ENCODE data around the gene SRGAP3.

The SRGAP3 gene

GRCh38 chr3:9202546-9202945 lies 46.9 kb downstream of the SRGAP3 start:
- ChIA-PET CTCF (interaction anchor here (0.5 to 1.2 kb wide), 2 partner anchors 11 to 627 kb away, joined by 3 read pairs; no protein-coding TSS in a partner anchor), POLR2A (no interaction called here)
- Histone ChIP-seq H3K9me3 (ENCODE audit: control insufficient read depth, insufficient read depth, low read depth, low read length) (no peaks in the 10 kb centered on the region), H3K36me3 (ENCODE audit: control insufficient read depth in 2 of 2, insufficient read depth in 1 of 2, low read length in 2 of 2) (no peaks in the 10 kb centered on the region), H3K4me3 (ENCODE audit: low read depth, low read length) (no peak overlapping the region), H3K27ac (ENCODE audit: extremely low read depth, low read depth, low read length) (no peak overlapping the region), H3K4me1 (ENCODE audit: control insufficient read depth, insufficient read depth, low read length) (no peaks in the 10 kb centered on the region)
- TF ChIP-seq ZBTB21 (tag by site-specific recombination; IDR thresholded peaks at IDR 0.05), result no peak
- peak; percentile 98 for TF ChIP-seq ZIC2 (tag by site-specific recombination; IDR thresholded peaks at IDR 0.05)

- Histone ChIP-seq H3K4me1 (ENCODE audit: control insufficient read depth, insufficient read depth, low read length) (no peaks in the 10 kb centered on the region), H3K4me3 (ENCODE audit: low read depth, low read length) (no peak overlapping the region), H3K36me3 (ENCODE audit: control insufficient read depth in 2 of 2, insufficient read depth in 1 of 2, low read length in 2 of 2) (no peaks in the 10 kb centered on the region), H3K9me3 (ENCODE audit: control insufficient read depth, insufficient read depth, low read depth, low read length) (no peaks in the 10 kb centered on the region), H3K27ac (ENCODE audit: extremely low read depth, low read depth, low read length) (no peak overlapping the region)
- ChIA-PET CTCF (interaction anchor here (0.6 to 1.2 kb wide), 3 partner anchors 11 to 201 kb away, joined by 3 read pairs; no protein-coding TSS in a partner anchor), POLR2A (interaction anchor here (0.5 kb wide), 1 partner anchor 33 kb away, joined by 3 read pairs; no protein-coding TSS in a partner anchor)
- TF ChIP-seq SP3 (tag by site-specific recombination; IDR thresholded peaks at IDR 0.05), result no peak
- TF ChIP-seq ZNF549 (tag by site-specific recombination; IDR thresholded peaks at IDR 0.05), result no peak
- no peak for TF ChIP-seq ZNF341 (tag by site-specific recombination; IDR thresholded peaks at IDR 0.05; ENCODE audit: low read depth)
- TF ChIP-seq, protein P1, sequence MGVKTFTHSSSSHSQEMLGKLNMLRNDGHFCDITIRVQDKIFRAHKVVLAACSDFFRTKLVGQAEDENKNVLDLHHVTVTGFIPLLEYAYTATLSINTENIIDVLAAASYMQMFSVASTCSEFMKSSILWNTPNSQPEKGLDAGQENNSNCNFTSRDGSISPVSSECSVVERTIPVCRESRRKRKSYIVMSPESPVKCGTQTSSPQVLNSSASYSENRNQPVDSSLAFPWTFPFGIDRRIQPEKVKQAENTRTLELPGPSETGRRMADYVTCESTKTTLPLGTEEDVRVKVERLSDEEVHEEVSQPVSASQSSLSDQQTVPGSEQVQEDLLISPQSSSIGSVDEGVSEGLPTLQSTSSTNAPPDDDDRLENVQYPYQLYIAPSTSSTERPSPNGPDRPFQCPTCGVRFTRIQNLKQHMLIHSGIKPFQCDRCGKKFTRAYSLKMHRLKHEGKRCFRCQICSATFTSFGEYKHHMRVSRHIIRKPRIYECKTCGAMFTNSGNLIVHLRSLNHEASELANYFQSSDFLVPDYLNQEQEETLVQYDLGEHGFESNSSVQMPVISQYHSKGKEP (tag by site-specific recombination; IDR thresholded peaks at IDR 0.05), result no peak
- no peak for TF ChIP-seq ZNF10 (tag by site-specific recombination; IDR thresholded peaks at IDR 0.05)
- no peak for TF ChIP-seq ZNF660 (tag by site-specific recombination; IDR thresholded peaks at IDR 0.05)
- TF ChIP-seq ZEB2 (tag by site-specific recombination; IDR thresholded peaks at IDR 0.05), result no peak
- no peak for TF ChIP-seq ZNF24 (tag by site-specific recombination; IDR thresholded peaks at IDR 0.05)
- TF ChIP-seq ZNF843 (tag by site-specific recombination; IDR thresholded peaks at IDR 0.05), result no peak
- no peak for TF ChIP-seq KLF8 (tag by site-specific recombination; IDR thresholded peaks at IDR 0.05)
- no peak for TF ChIP-seq ZNF214 (tag by site-specific recombination; IDR thresholded peaks at IDR 0.05; ENCODE audit: borderline replicate concordance)
- TF ChIP-seq, protein P2, sequence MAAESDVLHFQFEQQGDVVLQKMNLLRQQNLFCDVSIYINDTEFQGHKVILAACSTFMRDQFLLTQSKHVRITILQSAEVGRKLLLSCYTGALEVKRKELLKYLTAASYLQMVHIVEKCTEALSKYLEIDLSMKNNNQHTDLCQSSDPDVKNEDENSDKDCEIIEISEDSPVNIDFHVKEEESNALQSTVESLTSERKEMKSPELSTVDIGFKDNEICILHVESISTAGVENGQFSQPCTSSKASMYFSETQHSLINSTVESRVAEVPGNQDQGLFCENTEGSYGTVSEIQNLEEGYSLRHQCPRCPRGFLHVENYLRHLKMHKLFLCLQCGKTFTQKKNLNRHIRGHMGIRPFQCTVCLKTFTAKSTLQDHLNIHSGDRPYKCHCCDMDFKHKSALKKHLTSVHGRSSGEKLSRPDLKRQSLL (tag by site-specific recombination; IDR thresholded peaks at IDR 0.05), result no peak
- TF ChIP-seq ZNF362 (tag by site-specific recombination; IDR thresholded peaks at IDR 0.05), result no peak
- no peak for TF ChIP-seq ZNF623 (tag by site-specific recombination; IDR thresholded peaks at IDR 0.05)
Measured at GRCh38 chr3:9201955-9202354, 47.5 kb downstream of the SRGAP3 start.

DNA sequence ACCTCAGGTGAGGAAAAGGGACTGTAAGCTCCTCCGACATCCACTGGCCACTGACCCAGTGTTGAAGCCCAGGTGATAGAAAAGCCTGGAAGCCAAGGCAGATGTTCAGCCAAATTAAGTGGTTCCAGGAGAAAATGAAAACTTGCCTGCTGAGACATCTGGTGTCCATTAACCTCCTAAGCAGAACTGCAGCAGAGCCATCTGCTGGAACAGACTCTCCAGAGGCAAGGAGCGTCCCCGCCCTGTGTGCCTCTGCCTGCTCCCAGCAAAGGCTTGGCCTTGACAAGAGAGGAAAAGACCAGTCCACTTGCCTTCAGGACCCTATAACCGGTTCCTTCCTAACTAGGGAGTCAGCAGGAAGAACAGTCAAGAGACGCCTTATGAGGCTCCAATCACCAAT lies 48.2 kb downstream of the SRGAP3 start:
- H3K9me3 ChIP-seq (ENCODE audit: control insufficient read depth, insufficient read depth, low read depth, low read length), result no peaks in the 10 kb centered on the region
- no peak overlapping the region for H3K4me3 ChIP-seq (ENCODE audit: low read depth, low read length)
- no peak overlapping the region for H3K27ac ChIP-seq (ENCODE audit: extremely low read depth, low read depth, low read length)
- TF ChIP-seq ZNF555 (tag by site-specific recombination; conservative IDR thresholded peaks at IDR 0.05) (no peak), CTCF (tag by site-specific recombination; IDR thresholded peaks at IDR 0.05) (peak; percentile 70), TCF7L2 (IDR thresholded peaks at IDR 0.05; ENCODE audit: borderline replicate concordance, low read depth, low read length) (no peak)
- ChIA-PET CTCF (no interaction called here), POLR2A (interaction anchor here (0.5 kb wide), 1 partner anchor 190 kb away, joined by 3 read pairs; no protein-coding TSS in a partner anchor)
- H3K36me3 ChIP-seq (ENCODE audit: control insufficient read depth in 2 of 2, insufficient read depth in 1 of 2, low read length in 2 of 2), result no peaks in the 10 kb centered on the region
- 0 out of 2 replicates have a peak, but pooled peaks cover under 1% of the 10 kb centered on the region for H3K4me1 ChIP-seq (ENCODE audit: control insufficient read depth, insufficient read depth, low read length)
